GM12892 (cell line): ENCODE data around the gene WDFY3.

Experiments used
- POLR2A ChIP-seq: IDR thresholded peaks from 2 replicates; pipeline ENCODE4 v1.6.1; 2011; ENCODE audit warnings: low read depth, low read length, control low read depth
- POLR2AphosphoS5 ChIP-seq: IDR thresholded peaks from 2 replicates; pipeline ENCODE4 v1.6.1; 2011; ENCODE audit warnings: low read depth, low read length, control low read depth
- TAF1 ChIP-seq: IDR thresholded peaks from 2 replicates; pipeline ENCODE4 v1.6.1; 2011; ENCODE audit warnings: low read depth, mild to moderate bottlenecking, control low read depth, low read length, borderline replicate concordance

- no peak for TF ChIP-seq POLR2A
- no peak for TF ChIP-seq POLR2AphosphoS5
- TF ChIP-seq TAF1: no peak
Observed at GRCh38 chr4:84994280-84994679, 27.8 kb upstream of the WDFY3 start.
